DMS53 treated with DMSO at 0.1 percent for 48 hours (cell line): ENCODE measurements around the gene HRG.

Experiments used
- DNase-seq: peaks from one replicate; lab custom pipeline; 2025; ENCODE audit not compliant: unreplicated experiment; lab: John Stamatoyannopoulos, UW

HRG gene

DNA sequence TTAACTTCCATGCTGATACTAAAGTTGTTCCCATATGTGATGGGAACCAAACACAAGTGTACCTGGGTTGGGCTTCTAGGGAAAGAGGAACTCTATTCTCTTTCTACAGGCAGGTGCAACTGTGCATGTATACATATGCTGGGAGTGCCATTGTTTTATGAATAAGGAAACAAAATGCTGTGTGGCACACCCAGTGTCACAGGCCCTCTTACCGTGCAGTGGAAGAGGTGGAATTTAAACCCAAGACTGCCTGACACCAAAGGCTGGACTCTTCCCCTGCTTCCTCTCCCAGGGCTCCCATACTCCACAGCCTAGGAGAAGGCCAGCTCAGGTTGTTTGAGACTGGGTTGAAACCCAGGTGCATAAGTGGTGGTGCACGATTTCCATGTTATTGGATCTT, 27.6 kb upstream of the HRG start:
- DNase-seq = no peak

DNA sequence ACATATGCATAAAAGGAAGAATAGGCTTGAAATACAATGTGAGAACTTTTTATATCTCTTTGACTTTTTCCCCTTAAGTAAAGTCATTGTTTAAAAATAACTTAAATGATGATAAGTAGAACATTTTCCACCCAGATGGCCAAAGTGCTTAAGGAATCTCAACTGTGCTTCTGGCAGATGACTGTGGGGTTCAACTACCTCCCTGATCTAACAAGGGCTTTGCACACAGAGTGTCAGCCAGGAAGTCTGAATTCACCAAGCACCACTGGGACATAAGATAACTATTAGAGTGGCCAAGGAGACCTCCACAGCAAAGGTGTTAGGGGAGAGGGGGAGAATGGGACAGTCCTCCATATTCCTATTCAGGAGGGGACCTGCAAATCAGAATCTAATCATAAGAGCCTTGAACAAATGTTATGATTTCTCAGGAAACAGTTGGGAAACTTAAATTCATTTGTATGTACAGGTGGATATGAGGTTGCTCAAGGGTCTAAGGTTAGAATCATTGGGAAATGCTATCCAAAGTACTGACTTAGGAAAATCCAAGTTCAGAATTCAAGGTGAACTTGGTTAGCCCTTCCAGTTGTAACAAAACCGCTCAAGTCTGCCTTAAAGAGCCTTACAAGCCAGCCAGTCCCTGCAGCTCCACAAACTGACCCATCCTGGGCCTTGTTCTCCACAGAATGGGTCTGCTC, 25.9 kb upstream of the HRG start, which contains the start of gene FETUB:
Gene FETUB (plus strand): TSS at position 622 of the 695 bp plus-strand sequence. CDS start 62 bp downstream, at position 684.
- DNase-seq = no peak

DNA sequence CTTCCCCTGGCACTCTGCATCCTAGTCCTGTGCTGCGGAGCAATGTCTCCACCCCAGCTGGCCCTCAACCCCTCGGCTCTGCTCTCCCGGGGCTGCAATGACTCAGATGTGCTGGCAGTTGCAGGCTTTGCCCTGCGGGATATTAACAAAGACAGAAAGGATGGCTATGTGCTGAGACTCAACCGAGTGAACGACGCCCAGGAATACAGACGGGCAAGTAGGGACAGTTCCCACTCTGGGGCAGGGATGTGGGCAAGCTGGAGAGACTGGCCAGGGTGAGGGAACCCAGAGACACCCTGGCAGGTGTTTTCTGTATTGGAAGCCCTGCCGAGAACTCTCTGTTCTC, 25.4 kb upstream of the HRG start:
- DNase-seq = no peak

DNA sequence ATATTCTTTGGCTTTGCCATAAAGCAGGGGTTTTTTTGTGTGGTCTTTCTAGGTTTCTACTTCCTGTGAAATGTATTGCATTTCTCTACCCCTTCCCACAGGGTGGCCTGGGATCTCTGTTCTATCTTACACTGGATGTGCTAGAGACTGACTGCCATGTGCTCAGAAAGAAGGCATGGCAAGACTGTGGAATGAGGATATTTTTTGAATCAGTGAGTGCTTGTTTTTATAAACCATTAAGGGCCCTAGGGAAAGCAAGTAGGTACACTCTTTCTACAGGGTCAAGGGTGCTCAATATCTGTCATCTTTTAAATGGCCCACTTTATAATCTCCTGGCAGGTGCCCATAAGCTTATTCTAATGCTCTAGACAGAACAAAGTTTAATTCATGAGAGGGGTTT, 24.9 kb upstream of the HRG start:
- no peak for DNase-seq

DNA sequence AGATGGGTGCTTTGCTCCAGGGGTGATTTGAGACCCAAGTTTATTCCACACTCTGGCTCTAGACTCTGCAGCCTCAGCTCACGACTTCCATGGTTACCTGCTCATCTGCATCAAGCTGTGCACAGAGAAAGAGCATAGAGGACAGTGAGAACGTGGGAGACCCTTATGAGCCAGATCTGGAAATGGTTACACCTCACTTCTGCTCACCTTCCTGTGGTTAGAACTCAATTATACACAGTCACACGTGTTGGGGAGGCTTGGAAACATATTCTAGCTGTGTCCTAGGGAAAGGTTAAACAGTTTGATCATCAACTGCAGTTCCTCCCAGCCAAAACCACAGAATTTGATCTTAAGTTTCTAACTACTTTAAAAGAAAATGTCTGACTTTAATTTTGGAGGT, 23.8 kb upstream of the HRG start:
- DNase-seq = no peak

DNA sequence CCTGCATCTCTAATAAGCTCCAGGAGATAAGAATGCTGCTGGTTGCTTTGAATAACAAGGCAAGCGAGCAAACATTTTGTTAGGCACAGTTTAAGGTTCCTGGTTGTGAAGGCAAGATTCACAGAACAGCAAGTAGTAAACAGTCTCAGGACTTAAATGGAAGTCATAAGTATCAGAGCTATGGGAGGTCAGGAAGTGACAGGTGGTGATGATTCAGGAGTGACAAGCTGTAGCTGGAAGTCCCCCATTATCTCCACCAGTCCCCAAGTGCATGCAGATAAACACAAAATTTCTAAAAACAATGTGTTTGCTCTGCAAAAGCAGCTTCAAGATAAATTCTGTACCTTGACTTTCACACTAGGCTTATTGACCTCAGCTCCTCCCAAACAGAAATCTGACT, 22.3 kb upstream of the HRG start:
- no peak for DNase-seq

DNA sequence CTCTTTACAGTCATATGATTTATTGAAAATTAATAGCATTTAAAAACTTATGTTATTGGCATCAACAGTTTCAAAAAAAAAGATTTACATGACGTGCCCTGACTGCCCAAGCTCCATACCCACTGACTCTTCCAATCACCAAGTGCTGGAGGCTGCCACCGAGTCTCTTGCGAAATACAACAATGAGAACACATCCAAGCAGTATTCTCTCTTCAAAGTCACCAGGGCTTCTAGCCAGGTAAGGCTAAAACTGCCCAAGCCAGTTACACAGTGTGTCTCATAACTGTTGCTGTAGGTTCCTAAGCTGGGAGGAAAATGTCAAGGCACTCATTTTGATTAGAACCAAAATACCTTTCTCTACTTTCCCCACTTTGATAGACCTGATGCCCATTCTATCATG, 21.1 kb upstream of the HRG start:
- DNase-seq = no peak

DNA sequence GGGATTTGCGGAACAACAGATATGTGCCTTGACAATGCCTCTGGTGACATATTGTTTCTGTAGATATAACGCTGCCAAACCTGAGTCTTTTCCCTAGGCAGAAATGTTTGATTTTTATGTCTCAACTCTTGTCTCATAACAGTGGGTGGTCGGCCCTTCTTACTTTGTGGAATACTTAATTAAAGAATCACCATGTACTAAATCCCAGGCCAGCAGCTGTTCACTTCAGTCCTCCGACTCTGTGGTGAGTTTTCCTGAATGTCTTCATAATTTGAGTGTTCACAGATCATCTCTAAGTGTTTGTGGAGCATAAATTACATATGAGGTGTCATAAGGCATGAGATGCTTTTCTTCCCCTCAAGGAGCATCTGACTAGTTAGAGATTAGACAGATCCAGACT, 19.7 kb upstream of the HRG start:
- DNase-seq = no peak

DNA sequence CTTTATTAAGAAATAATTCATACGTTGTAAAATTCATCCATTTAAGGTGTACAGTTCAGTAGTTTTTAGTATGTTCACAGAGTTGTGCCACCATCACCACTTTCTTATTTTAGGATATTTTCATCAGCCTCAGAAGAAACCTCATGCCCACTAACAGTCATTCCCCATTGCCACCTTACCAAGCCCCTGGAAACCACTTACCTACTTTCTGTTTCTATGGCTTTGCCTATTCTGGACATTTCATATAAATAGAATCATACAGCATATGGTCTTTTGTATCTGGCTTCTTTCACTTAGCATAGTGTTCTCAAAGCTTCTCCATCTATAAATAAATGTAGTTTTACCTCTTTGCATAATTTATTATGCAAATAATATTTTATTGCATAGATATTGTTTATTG, 19.0 kb upstream of the HRG start:
- no peak for DNase-seq

DNA sequence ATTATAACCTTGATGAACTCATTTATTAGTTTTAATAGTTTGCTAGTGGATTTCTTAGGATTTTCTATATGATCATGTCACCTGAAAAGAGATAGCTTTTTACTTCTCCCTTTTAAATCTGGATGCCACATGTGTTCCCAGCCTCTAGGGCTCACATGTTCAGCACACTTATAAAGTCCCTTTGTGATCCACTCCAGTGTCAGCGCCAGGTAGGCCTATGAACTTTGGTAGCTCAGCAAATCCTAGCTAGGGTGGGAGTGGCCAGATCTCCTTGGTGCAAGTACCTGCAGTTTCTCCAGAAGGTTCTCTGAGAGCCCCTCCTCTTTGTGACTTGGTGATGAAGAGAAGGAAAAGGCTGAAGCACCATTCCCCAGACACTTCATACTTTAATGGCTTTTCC, 17.0 kb upstream of the HRG start:
- no peak for DNase-seq

DNA sequence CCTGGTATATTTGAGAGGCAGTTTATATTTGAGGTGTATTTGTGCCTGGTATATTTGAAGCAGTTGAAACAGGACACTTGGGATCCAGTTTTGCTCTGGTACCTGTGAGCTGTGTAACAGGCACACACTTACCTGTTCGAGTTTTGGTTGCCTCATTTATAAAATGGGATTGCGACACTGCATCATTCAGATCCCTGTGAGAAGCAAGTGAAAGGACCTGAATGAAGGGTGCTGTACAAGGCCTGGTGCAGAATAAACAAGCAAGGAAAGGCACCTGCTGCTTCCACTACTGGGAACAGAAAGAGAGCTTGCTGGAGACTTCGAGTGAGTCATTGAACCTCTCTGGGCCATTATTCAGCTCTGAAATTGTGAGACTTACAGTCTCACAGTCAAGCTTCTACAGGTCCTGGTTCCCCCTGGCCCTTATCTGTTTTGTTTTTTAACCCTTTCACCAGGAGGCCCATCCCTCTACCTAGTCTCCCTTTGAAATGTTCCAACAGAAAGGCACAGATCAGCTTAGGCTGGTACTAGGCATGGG, 14.1 kb upstream of the HRG start:
- no peak for DNase-seq

DNA sequence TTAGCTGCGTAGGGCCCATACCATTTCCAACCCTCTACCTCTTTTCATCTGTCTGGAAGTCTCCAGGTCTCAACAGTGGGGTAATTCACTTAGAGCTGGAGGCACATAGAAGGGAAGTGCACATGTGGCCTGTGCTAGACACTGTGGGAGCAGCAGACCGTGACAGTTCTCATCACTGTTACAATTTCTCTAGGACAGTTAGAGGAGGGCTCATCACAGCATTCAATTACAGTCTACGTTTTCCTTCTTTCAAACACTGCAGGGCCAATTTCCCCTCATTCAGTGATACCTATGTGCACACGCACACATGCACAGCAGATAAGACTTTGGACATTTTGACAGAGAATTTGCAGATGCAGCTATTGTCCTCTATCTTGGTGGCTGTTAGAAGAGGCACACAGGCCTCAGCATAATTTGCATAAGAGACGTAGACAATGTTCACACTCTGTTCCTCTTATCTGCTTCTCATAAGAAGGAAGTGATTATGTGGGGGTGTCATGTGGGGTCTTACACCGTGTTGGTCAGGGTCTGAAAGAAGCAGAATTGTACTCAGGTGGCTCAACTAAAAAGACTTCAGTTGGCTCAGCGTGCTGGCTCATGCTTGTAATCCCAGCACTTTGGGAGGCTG, 12.6 kb upstream of the HRG start:
- DNase-seq = no peak

DNA sequence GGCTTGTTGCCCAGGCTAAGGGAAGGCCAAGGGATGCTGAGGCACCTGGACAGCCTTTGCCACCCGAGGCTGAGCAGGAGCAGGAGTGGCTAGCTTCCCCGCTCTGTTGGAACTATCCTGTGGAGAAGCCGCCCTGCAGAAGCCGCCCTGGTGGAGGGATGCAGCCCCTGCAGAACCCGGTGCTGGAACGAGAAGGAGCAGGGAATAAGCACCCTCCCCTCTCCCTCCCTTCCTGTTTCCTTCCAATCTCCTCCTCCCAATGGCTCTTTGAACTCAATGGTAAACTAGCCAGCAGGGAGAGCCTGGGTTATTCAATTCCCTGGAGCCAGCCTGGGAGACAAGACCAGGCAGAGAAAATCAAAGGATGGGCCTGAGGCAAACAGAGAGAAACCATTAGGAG, 11.8 kb upstream of the HRG start:
- peak; percentile 24 for DNase-seq

DNA sequence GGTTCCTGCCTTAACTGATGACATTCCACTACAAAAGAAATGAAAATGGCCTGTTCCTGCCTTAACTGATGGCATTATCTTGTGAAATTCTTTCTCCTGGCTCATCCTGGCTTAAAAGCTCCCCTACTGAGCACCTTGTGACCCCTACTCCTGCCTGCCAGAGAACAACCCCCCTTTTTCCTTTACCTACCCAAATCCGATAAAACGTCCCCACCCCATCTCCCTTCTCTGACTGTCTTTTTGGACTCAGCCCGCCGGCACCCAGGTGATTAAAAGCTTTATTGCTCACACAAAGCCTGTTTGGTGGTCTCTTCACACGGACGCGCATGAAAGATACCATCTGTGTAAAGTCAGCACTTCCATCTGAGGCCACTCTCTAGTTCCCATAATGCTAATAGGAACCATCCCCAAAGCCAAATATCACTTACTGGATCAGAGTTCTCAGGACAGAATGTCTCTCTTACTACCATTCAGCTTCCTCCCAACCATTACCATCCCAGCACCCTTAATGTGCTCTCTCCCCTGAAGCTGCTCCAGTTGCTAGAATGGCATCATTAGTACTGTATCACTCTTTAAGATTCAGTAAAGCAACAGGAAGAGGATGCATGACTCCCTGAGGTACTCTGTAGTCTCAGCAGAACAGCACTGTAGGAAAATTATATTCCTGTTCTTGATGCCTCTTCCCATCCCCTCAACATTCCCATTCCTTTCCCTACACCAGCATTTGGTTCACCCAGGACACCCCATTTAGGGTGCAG, 2.3 kb upstream of the HRG start:
- no peak for DNase-seq

DNA sequence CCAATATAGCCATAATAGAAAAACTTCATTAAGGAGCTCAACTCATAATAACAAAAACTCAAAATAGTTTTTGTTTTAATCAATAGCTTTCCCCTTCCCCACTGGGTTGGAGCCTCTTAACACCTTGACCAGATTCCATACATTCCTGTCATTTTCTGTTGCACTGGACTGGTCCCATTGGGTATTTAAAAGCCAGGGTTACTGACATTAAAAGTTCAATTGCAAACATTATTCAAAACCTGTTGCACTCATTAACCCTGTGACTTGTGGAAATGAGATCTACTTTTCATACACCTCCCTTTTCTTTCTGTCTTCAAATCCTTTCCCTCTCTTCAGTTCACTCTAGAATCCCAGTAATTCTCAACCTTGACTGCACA, 1.7 kb upstream of the HRG start:
- no peak for DNase-seq

DNA sequence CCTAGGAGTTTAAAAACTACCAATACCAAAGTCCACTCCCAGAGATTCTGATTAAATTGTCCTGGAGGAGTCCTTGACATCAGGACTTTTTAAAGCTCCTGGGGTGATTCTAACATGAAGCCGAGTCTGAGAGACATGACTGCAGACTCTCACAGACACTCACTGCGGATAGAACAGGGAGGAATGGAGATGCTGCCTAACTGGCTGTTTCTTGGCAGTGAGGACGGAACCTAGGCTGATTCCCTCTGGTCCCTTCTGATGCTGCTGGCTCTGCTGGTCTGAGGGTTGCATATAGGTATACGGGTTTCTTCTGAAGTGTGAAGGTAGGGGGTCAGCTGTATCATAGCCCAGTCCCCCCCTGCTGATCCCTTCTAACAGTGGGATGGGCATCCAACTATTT, 1.3 kb upstream of the HRG start:
- DNase-seq = no peak

DNA sequence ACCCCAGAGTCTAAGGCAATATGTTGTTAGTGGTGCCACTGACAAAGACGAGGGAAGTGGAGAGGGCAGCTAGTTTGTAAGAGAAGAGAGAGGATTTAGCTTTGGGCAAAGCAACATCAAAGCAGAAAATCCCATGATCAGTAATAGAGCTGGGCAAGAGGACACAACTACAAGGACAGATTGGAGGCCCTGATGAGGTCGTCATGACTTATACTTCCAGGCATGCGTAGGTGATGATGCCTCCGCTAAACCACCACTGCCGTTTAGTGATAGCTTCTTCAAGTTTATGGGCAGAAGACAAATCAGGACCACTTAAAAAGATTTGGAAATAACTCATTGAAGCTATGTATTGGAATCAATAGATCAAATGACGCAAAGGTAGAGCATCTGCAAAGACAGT, 2.6 kb downstream of the HRG start:
- no peak for DNase-seq

DNA sequence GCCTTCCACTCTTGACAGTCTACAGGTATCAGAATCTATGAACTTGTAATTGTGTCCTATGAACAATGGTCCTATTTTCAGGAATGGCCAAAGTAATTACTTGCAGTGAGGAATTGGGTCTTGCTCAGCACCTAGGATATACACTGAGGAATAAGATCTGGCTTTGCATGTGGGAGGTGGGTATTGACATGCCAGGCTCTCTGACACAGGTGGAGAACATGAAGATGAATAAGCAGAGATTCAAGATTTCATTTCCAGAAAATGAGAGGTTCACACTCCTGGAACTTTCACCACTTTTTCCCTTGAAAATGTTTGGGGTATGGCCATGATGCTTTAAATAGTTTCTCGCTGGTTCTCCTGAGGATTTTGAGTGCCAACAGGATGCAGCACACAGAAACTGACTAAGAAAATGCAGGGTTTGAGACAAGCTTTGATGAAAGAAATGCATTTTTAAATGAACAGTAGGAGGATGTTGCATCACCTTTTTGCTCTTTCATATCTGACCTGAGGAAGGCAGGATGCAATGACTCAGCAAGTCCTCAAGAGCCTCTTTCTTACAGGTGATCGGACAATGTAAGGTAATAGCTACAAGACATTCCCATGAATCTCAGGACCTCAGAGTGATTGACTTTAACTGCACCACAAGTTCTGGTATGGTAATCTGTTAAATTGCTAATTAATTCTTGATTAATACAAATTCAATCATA, 3.7 kb downstream of the HRG start:
- peak; percentile 56 for DNase-seq

DNA sequence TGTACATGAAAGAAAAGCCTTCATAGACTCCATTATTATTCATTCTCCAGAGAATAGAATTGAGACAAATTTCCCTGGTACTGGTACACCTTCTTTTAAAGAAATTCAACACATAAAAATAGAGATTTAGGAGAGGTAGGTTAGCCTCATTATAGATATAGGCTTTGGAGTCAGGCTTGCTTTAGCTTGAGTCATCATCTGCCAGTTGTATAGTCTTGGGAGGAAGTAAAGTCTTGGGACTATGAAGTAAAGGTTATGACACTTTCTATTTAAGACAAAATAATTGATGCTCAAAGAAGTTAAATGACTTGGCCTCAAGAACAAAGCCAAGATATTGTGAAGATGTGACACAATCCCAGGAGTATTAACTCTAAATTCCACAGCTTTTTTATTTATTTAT, 4.3 kb downstream of the HRG start:
- no peak for DNase-seq

DNA sequence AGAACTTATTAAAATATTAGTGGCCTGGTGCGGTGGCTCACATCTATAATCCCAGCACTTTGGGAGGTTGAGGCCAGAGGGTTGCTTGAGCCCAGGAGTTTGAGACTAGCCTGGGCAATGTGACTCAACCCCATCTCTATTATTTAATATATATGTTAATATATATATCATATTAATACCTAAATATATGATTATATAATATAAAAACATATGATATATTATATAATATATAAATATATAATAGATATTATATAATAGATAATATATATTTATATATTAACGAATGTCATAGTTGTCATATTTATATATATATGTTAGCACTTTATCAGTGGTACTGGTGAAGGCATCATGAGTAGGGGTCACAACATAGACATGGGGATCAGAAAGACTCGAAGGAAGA, 5.2 kb downstream of the HRG start:
- no peak for DNase-seq

DNA sequence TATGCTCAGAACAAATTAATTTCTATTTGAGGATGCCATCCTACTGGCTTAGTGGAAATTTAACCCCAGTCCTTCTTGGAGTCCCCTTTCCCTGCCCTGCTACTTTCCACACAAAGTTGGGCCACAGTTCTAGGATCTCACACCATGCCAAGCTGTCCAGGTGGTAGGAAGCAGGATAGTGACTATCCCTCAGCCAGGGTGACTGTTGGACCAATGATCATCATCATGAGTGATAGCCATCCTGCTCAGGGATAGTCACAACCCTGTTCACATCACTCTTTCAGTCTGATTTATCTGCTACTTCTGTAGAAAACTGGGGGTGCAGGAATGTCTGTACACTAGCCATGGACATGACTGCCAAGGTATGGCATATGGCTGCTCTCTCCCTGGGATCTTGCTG, 12.8 kb downstream of the HRG start:
- no peak for DNase-seq

DNA sequence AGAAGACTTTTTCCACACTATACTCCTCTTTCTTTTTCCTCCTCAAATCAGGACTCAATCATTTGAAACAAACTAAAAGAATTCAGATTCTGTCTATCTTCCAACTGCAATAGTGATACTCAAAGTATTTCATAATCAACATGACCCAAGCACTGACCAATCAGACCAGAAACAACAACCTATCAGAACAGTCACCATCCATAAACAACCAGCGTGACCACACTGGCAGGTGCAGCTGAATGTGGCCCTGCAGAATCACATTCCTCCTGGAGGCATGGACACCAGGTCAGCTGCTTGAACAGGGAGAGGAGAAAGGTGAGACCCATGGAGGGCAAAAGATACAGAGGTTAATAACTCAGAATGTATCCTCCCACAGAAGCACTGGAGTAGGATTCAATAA, 13.3 kb downstream of the HRG start:
- DNase-seq = no peak
